GM23338 (cell line): ENCODE measurements around the gene ARFGAP2. TPM values are rescaled to one million over a fixed set of nuclear protein-coding genes. Genes with fewer than 3 reads are reported as not detected.
A peak's percentile ranks its signal among the peaks of the same experiment; 100 is the strongest.

ENCODE experiments used
- ATAC-seq: fragments of 200-7000 bp; cut with Tn5 transposase; 3 replicates; pipeline ENCODE4 v1.9.1; 2020
- DNase-seq: peaks from one replicate; pipeline ENCODE4 v3.0.0-alpha.2; 2015; ENCODE audit warnings: low spot score
- H2AFZ ChIP-seq: fragments of 200-600 bp; sonication (generic); 2 replicates; pipeline ENCODE4 v1.8.0; 2016; ENCODE audit warnings: antibody characterized with exemption, mild to moderate bottlenecking, moderate library complexity
- H3F3A ChIP-seq: fragments of 200-600 bp; sonication (generic); replicated peaks from 2 replicates; pipeline ENCODE4 v1.8.0; 2017; ENCODE audit warnings: antibody characterized with exemption, mixed run types, low read depth
- H3K27ac ChIP-seq: fragments of 200-600 bp; sonication (generic); 2 replicates; pipeline ENCODE4 v1.6.1; 2016; ENCODE audit warnings: low read depth
- H3K27me3 ChIP-seq: fragments of 200-600 bp; sonication (generic); 2 replicates; pipeline ENCODE4 v1.8.0; 2016; ENCODE audit warnings: mild to moderate bottlenecking, mixed run types, moderate library complexity; ENCODE audit not compliant: insufficient read depth
- H3K36me3 ChIP-seq: fragments of 200-600 bp; sonication (generic); 2 replicates; pipeline ENCODE4 v1.8.0; 2016; ENCODE audit warnings: mild to moderate bottlenecking; ENCODE audit not compliant: insufficient read depth
- H3K4me1 ChIP-seq: fragments of 200-600 bp; sonication (generic); 2 replicates; pipeline ENCODE4 v1.8.0; 2016; ENCODE audit warnings: mild to moderate bottlenecking, moderate library complexity; ENCODE audit not compliant: insufficient read depth
- H3K4me2 ChIP-seq: fragments of 200-600 bp; sonication (generic); 2 replicates; pipeline ENCODE4 v1.7.1; 2017; ENCODE audit warnings: mixed run types
- H3K4me3 ChIP-seq: fragments of 200-600 bp; sonication (generic); 2 replicates; pipeline ENCODE4 v1.6.1; 2016; ENCODE audit warnings: mixed run types
- H3K79me2 ChIP-seq: fragments of 200-600 bp; sonication (generic); replicated peaks from 2 replicates; pipeline ENCODE4 v1.8.0; 2017; ENCODE audit warnings: mild to moderate bottlenecking; ENCODE audit not compliant: insufficient read depth
- H3K9me2 ChIP-seq: fragments of 200-600 bp; sonication (generic); 2 replicates; pipeline ENCODE4 v1.8.0; 2017; ENCODE audit not compliant: insufficient read depth
- H4K20me1 ChIP-seq: fragments of 200-600 bp; sonication (generic); replicated peaks from 2 replicates; pipeline ENCODE4 v1.8.0; 2017; ENCODE audit warnings: mild to moderate bottlenecking; ENCODE audit not compliant: insufficient read depth
- H3K27ac Mint-ChIP-seq: 2 replicates; pipeline ENCODE4 v1.8.0; 2020; ENCODE audit warnings: inconsistent platforms, mild to moderate bottlenecking, moderate library complexity, mixed read lengths
- H3K27me3 Mint-ChIP-seq: 3 replicates; pipeline ENCODE4 v1.8.0; 2022; ENCODE audit warnings: low read depth, mild to moderate bottlenecking, moderate library complexity, mixed read lengths, inconsistent platforms; ENCODE audit not compliant: insufficient read depth, poor library complexity
- H3K36me3 Mint-ChIP-seq: 3 replicates; pipeline ENCODE4 v1.8.0; 2021; ENCODE audit warnings: low read depth, mild to moderate bottlenecking, inconsistent platforms, moderate library complexity, mixed read lengths
- H3K4me1 Mint-ChIP-seq: 3 replicates; pipeline ENCODE4 v1.8.0; 2020; ENCODE audit warnings: mild to moderate bottlenecking, inconsistent platforms, mixed read lengths
- H3K4me3 Mint-ChIP-seq: 3 replicates; pipeline ENCODE4 v1.8.0; 2021; ENCODE audit warnings: moderate library complexity, mild to moderate bottlenecking, inconsistent platforms, mixed read lengths
- H3K9me3 Mint-ChIP-seq: 3 replicates; pipeline ENCODE4 v1.8.0; 2020; ENCODE audit warnings: moderate library complexity, mild to moderate bottlenecking, inconsistent platforms, mixed read lengths
- ETS1 ChIP-seq: IDR thresholded peaks from 2 replicates; pipeline ENCODE4 v1.6.1; 2016; ENCODE audit warnings: antibody characterized with exemption
- EZH2 ChIP-seq: fragments of 200-600 bp; sonication (generic); IDR thresholded peaks from one replicate; pipeline ENCODE4 v1.8.0; 2017; ENCODE audit warnings: antibody characterized with exemption, mild to moderate bottlenecking, low read depth; ENCODE audit not compliant: unreplicated experiment
- EZH2phosphoT487 ChIP-seq: fragments of 200-600 bp; sonication (generic); IDR thresholded peaks from one replicate; pipeline ENCODE4 v1.8.1; 2018; ENCODE audit warnings: antibody characterized with exemption; ENCODE audit not compliant: unreplicated experiment
- NANOG ChIP-seq: IDR thresholded peaks from 2 replicates; pipeline ENCODE4 v1.6.1; 2016; ENCODE audit warnings: antibody characterized with exemption, borderline replicate concordance
- POLR2AphosphoS5 ChIP-seq: IDR thresholded peaks from 2 replicates; pipeline ENCODE4 v1.6.1; 2016; ENCODE audit warnings: antibody characterized with exemption, low read depth
- STAT1 ChIP-seq: IDR thresholded peaks from one replicate; pipeline ENCODE4 v1.6.1; 2016; ENCODE audit warnings: antibody characterized with exemption; ENCODE audit not compliant: unreplicated experiment
- polyA plus RNA-seq: library from polyadenylated mRNA; unstranded; fragments of >200 nt; fragmentation: Nextera tagmentation; extraction: Ambion mirVana; gene quantifications from 2 replicates; pipeline ENCODE4 v1.2.1, GENCODE V29; 2016
- total RNA-seq: library from RNA; depleted of rRNA; stranded (reverse); fragments of >200 nt; shearing (Covaris generic); gene quantifications from 2 replicates; pipeline ENCODE4 v1.2.3, GENCODE V29; 2014
- TF ChIP-seq, protein P1 (sequence below): IDR thresholded peaks from one replicate; pipeline ENCODE4 v1.6.1; 2018; ENCODE audit warnings: antibody characterized with exemption; ENCODE audit not compliant: unreplicated experiment
- TF ChIP-seq, protein P2 (sequence below), 2 experiments: fragments of 200-600 bp in 1 of 2; sonication (generic) in 1 of 2; conservative IDR thresholded peaks; 2 replicates each; pipeline versions ENCODE4 v1.5.1 to v1.6.1; 2016 to 2017; ENCODE audit warnings: antibody characterized with exemption in 2 of 2, low read depth in 2 of 2, mild to moderate bottlenecking in 2 of 2, moderate library complexity in 1 of 2

ARFGAP2 gene
- total and polyA plus RNA-seq, 2 experiments from 2014 or later, result 25.6 to 122 TPM

DNA sequence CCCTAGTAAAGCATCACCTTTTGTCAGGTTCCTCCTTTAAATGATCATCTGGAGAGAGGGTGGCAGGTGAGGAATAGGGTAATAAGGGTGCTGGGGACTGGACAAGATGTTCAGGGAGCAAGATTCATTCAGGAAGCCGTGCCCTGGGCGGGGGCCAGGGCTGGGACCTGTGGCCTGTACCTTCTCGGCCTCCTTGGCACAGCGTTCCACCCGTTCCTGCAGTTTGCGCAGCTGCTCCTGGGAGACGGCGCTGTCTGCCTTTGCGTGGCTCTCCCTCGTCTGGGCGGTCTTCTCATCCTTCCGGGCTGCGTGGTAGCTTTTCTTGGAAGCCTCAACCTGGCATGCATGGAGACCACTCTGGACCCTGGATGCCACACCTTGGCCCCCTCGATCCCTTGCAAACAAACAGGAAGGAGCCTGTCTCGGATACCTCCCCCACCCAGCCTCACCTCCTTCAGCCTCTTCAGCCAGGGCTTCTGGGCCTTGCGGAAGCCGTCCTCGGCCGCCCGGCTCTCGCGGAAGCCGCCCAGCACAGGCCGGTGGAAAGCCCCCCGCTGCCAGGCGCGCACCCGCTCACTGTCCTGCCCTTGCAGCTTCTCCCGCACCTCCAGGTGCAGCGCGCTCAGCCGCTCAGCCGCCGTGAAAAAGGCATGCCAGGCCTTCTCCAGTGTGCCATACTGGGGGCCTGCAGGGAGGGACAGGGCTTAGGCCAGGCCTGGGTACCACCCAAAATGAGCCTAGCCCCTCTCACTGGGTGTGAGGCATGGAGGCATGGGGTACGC is 3.5 kb upstream of the ARFGAP2 start:
- Mint-ChIP-seq H3K9me3 (no peaks in the 10 kb centered on the region), H3K4me3 (no peak overlapping the region), H3K27me3 (peaks cover 22% of the 10 kb centered on the region), H3K4me1 (peaks cover 27% of the 10 kb centered on the region), H3K27ac (peak overlapping the region; percentile 9; the same call in 1 of the 2 replicates), H3K36me3 (peaks cover 12% of the 10 kb centered on the region; the same call in 1 of the 3 replicates)
- Histone ChIP-seq H3K9me2 (no peaks in the 10 kb centered on the region), H3K4me1 (peaks cover 14% of the 10 kb centered on the region), H4K20me1 (no peaks in the 10 kb centered on the region; the same call in 1 of the 2 replicates), H3K27me3 (no peaks in the 10 kb centered on the region), H3K36me3 (no peaks in the 10 kb centered on the region), H3F3A (peaks cover 21% of the 10 kb centered on the region), H3K79me2 (peaks cover 37% of the 10 kb centered on the region), H3K4me3 (no peak overlapping the region), H2AFZ (no peak overlapping the region), H3K4me2 (no peak overlapping the region), H3K27ac (no peak overlapping the region)
- DNase-seq (no peak), ATAC-seq (no peak)
- TF ChIP-seq, protein P1, sequence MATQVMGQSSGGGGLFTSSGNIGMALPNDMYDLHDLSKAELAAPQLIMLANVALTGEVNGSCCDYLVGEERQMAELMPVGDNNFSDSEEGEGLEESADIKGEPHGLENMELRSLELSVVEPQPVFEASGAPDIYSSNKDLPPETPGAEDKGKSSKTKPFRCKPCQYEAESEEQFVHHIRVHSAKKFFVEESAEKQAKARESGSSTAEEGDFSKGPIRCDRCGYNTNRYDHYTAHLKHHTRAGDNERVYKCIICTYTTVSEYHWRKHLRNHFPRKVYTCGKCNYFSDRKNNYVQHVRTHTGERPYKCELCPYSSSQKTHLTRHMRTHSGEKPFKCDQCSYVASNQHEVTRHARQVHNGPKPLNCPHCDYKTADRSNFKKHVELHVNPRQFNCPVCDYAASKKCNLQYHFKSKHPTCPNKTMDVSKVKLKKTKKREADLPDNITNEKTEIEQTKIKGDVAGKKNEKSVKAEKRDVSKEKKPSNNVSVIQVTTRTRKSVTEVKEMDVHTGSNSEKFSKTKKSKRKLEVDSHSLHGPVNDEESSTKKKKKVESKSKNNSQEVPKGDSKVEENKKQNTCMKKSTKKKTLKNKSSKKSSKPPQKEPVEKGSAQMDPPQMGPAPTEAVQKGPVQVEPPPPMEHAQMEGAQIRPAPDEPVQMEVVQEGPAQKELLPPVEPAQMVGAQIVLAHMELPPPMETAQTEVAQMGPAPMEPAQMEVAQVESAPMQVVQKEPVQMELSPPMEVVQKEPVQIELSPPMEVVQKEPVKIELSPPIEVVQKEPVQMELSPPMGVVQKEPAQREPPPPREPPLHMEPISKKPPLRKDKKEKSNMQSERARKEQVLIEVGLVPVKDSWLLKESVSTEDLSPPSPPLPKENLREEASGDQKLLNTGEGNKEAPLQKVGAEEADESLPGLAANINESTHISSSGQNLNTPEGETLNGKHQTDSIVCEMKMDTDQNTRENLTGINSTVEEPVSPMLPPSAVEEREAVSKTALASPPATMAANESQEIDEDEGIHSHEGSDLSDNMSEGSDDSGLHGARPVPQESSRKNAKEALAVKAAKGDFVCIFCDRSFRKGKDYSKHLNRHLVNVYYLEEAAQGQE, result no peak
- no peak for TF ChIP-seq STAT1
- no peak for TF ChIP-seq EZH2phosphoT487
- TF ChIP-seq POLR2AphosphoS5, result no peak
- TF ChIP-seq ETS1, result no peak
- no peak for TF ChIP-seq NANOG
- TF ChIP-seq, protein P2, sequence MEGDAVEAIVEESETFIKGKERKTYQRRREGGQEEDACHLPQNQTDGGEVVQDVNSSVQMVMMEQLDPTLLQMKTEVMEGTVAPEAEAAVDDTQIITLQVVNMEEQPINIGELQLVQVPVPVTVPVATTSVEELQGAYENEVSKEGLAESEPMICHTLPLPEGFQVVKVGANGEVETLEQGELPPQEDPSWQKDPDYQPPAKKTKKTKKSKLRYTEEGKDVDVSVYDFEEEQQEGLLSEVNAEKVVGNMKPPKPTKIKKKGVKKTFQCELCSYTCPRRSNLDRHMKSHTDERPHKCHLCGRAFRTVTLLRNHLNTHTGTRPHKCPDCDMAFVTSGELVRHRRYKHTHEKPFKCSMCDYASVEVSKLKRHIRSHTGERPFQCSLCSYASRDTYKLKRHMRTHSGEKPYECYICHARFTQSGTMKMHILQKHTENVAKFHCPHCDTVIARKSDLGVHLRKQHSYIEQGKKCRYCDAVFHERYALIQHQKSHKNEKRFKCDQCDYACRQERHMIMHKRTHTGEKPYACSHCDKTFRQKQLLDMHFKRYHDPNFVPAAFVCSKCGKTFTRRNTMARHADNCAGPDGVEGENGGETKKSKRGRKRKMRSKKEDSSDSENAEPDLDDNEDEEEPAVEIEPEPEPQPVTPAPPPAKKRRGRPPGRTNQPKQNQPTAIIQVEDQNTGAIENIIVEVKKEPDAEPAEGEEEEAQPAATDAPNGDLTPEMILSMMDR (conservative IDR thresholded peaks at IDR 0.05; ENCODE audit: low read depth in 2 of 2), result no peak

- Histone ChIP-seq H3K79me2 (peaks cover 38% of the 10 kb centered on the region), H3F3A (peaks cover 21% of the 10 kb centered on the region), H3K9me2 (no peaks in the 10 kb centered on the region), H3K4me3 (no peak overlapping the region), H3K4me1 (peaks cover 9% of the 10 kb centered on the region; the same call in 1 of the 2 replicates), H3K27ac (no peak overlapping the region), H4K20me1 (no peaks in the 10 kb centered on the region; the same call in 1 of the 2 replicates), H2AFZ (no peak overlapping the region), H3K27me3 (no peaks in the 10 kb centered on the region), H3K4me2 (no peak overlapping the region), H3K36me3 (no peaks in the 10 kb centered on the region)
- Mint-ChIP-seq H3K4me1 (peaks cover 23% of the 10 kb centered on the region), H3K27me3 (peaks cover 22% of the 10 kb centered on the region), H3K36me3 (peaks cover 12% of the 10 kb centered on the region; the same call in 1 of the 3 replicates), H3K27ac (peak overlapping the region; percentile 9; the same call in 1 of the 2 replicates), H3K4me3 (no peak overlapping the region), H3K9me3 (no peaks in the 10 kb centered on the region)
- ATAC-seq (peak; percentile 34), DNase-seq (peak; percentile 79)
- TF ChIP-seq, protein P2 (conservative IDR thresholded peaks at IDR 0.05; ENCODE audit: low read depth in 2 of 2), result peak; percentile 66 to 71
- TF ChIP-seq EZH2, result no peak
These were observed 2.9 kb upstream of the ARFGAP2 start for GRCh38 chr11:47179655-47179991.
